HG03025 (cell line): ENCODE results near the gene NUDCD3.
"Not testable (repeated sequence)": the region's sequence is repeated elsewhere in the genome, so short reads cannot be mapped to it uniquely, and the experiment has no call there.

Experiments
- ATAC-seq: cut with Tn5 transposase; IDR thresholded peaks from one replicate; pipeline ENCODE4 v1.9.1; 2021; ENCODE audit warnings: mild to moderate bottlenecking, moderate library complexity; ENCODE audit not compliant: unreplicated experiment, low FRiP score

NUDCD3 gene

GRCh38 chr7:44451123-44451522 lies 39.3 kb downstream of the NUDCD3 start:
- ATAC-seq: no peak

GRCh38 chr7:44449584-44449928 lies 40.9 kb downstream of the NUDCD3 start:
- no peak for ATAC-seq

GRCh38 chr7:44448922-44449583 lies 41.4 kb downstream of the NUDCD3 start:
- no peak for ATAC-seq

- ATAC-seq: no peak
These were observed 42.5 kb downstream of the NUDCD3 start for GRCh38 chr7:44447874-44448425.

GRCh38 chr7:44445986-44446671 lies 44.3 kb downstream of the NUDCD3 start:
- ATAC-seq: no peak

- no peak for ATAC-seq
These were observed 49.4 kb downstream of the NUDCD3 start for GRCh38 chr7:44441079-44441478.

- no peak for ATAC-seq
These were observed 49.8 kb downstream of the NUDCD3 start for GRCh38 chr7:44440577-44441078.

GRCh38 chr7:44439926-44440325 lies 50.5 kb downstream of the NUDCD3 start:
- no peak for ATAC-seq

- ATAC-seq: no peak
These were observed 51.6 kb downstream of the NUDCD3 start for GRCh38 chr7:44438816-44439215.

GRCh38 chr7:44434201-44434600 lies 56.3 kb downstream of the NUDCD3 start:
- no peak for ATAC-seq

GRCh38 chr7:44433255-44434022 lies 57.0 kb downstream of the NUDCD3 start:
- no peak for ATAC-seq

GRCh38 chr7:44432381-44432977 lies 58.0 kb downstream of the NUDCD3 start:
- ATAC-seq: no peak

- ATAC-seq: no peak
These were observed 59.3 kb downstream of the NUDCD3 start for GRCh38 chr7:44431091-44431608.

GRCh38 chr7:44430054-44430453 lies 60.4 kb downstream of the NUDCD3 start:
- no peak for ATAC-seq

GRCh38 chr7:44424762-44425161 lies 65.7 kb downstream of the NUDCD3 start:
- not testable (repeated sequence) for ATAC-seq

GRCh38 chr7:44416941-44417340 lies 73.5 kb downstream of the NUDCD3 start:
- no peak for ATAC-seq

GRCh38 chr7:44415510-44415909 lies 74.9 kb downstream of the NUDCD3 start:
- ATAC-seq: no peak

GRCh38 chr7:44415047-44415446 lies 75.4 kb downstream of the NUDCD3 start:
- no peak for ATAC-seq

- no peak for ATAC-seq
These were observed 79.2 kb downstream of the NUDCD3 start for GRCh38 chr7:44411306-44411705.

GRCh38 chr7:44408596-44408995 lies 81.9 kb downstream of the NUDCD3 start:
- ATAC-seq: no peak
